H9 (cell line): ENCODE measurements around the gene FCGR3A. TPM values are rescaled to one million over a fixed set of nuclear protein-coding genes. Genes with fewer than 3 reads are reported as not detected.
"Not testable (repeated sequence)": the region's sequence is repeated elsewhere in the genome, so short reads cannot be mapped to it uniquely, and the experiment has no call there.

Experiments
- DNase-seq: peaks from one replicate; pipeline ENCODE4 v3.0.0-alpha.2; 2017
- H2AFZ ChIP-seq: one replicate; pipeline ENCODE4 v1.6.1; 2013; ENCODE audit warnings: mild to moderate bottlenecking, low read length, control low read depth, moderate library complexity
- H2AK5ac ChIP-seq: 2 replicates; pipeline ENCODE4 v1.6.1; 2013; ENCODE audit warnings: low read length, control low read depth, mixed read lengths; ENCODE audit not compliant: insufficient read length
- H2BK120ac ChIP-seq: one replicate; pipeline ENCODE4 v1.6.1; 2013; ENCODE audit warnings: low read depth, mild to moderate bottlenecking, low read length, control low read depth, inconsistent platforms; ENCODE audit not compliant: poor library complexity, severe bottlenecking
- H2BK12ac ChIP-seq: 2 replicates; pipeline ENCODE4 v1.6.1; 2013; ENCODE audit warnings: low read length, control low read depth, mixed read lengths, low read depth; ENCODE audit not compliant: insufficient read length
- H2BK15ac ChIP-seq: 2 replicates; pipeline ENCODE4 v1.6.1; 2013; ENCODE audit warnings: low read depth, low read length, control low read depth
- H2BK20ac ChIP-seq: one replicate; pipeline ENCODE4 v1.6.1; 2013; ENCODE audit warnings: low read depth, mild to moderate bottlenecking, low read length, control low read depth, inconsistent platforms; ENCODE audit not compliant: poor library complexity, severe bottlenecking
- H2BK5ac ChIP-seq: 2 replicates; pipeline ENCODE4 v1.6.1; 2013; ENCODE audit warnings: low read length, control low read depth, mixed read lengths; ENCODE audit not compliant: insufficient read length
- H3K14ac ChIP-seq: 2 replicates; pipeline ENCODE4 v1.6.1; 2013; ENCODE audit warnings: low read length, control low read depth; ENCODE audit not compliant: insufficient read depth
- H3K18ac ChIP-seq: 2 replicates; pipeline ENCODE4 v1.6.1; 2013; ENCODE audit warnings: low read depth, mild to moderate bottlenecking, mixed read lengths, low read length, control low read depth; ENCODE audit not compliant: insufficient read length
- H3K23ac ChIP-seq: 2 replicates; pipeline ENCODE4 v1.6.1; 2013; ENCODE audit warnings: low read length, control low read depth, mixed read lengths, low read depth; ENCODE audit not compliant: insufficient read length
- H3K23me2 ChIP-seq: 2 replicates; pipeline ENCODE4 v1.6.1; 2013; ENCODE audit warnings: low read depth, mild to moderate bottlenecking, mixed read lengths, low read length, control low read depth; ENCODE audit not compliant: insufficient read length, poor library complexity, severe bottlenecking
- H3K27ac ChIP-seq: 2 replicates; pipeline ENCODE4 v1.5.1; 2013; ENCODE audit warnings: low read length, control low read depth, mixed read lengths, low read depth; ENCODE audit not compliant: insufficient read length
- H3K27me3 ChIP-seq: 2 replicates; pipeline ENCODE4 v1.6.1; 2013; ENCODE audit warnings: low read length, control low read depth, inconsistent platforms; ENCODE audit not compliant: insufficient read depth
- H3K4ac ChIP-seq: 2 replicates; pipeline ENCODE4 v1.6.1; 2013; ENCODE audit warnings: low read depth, mild to moderate bottlenecking, control low read depth, inconsistent platforms, low read length, moderate library complexity
- H3K4me1 ChIP-seq: 2 replicates; pipeline ENCODE4 v1.6.1; 2013; ENCODE audit warnings: low read length, control low read depth, inconsistent platforms; ENCODE audit not compliant: insufficient read depth
- H3K4me2 ChIP-seq: 2 replicates; pipeline ENCODE4 v1.6.1; 2013; ENCODE audit warnings: low read length, control low read depth, mixed read lengths; ENCODE audit not compliant: insufficient read length, insufficient read depth
- H3K56ac ChIP-seq: 2 replicates; pipeline ENCODE4 v1.6.1; 2013; ENCODE audit warnings: low read depth, mild to moderate bottlenecking, mixed read lengths, low read length, control low read depth; ENCODE audit not compliant: insufficient read length
- H3K79me1 ChIP-seq: 2 replicates; pipeline ENCODE4 v1.6.1; 2013; ENCODE audit warnings: low read depth, mild to moderate bottlenecking, moderate library complexity, low read length, control low read depth, inconsistent platforms; ENCODE audit not compliant: insufficient read depth, poor library complexity, severe bottlenecking
- H3K79me2 ChIP-seq: 2 replicates; pipeline ENCODE4 v1.6.1; 2013; ENCODE audit warnings: low read length, control low read depth, inconsistent platforms; ENCODE audit not compliant: insufficient read depth
- H3K9ac ChIP-seq: 2 replicates; pipeline ENCODE4 v1.6.1; 2013; ENCODE audit warnings: low read length, control low read depth, mixed read lengths; ENCODE audit not compliant: insufficient read length; ENCODE audit errors: extremely low read depth
- H3K9me3 ChIP-seq: one replicate; pipeline ENCODE4 v1.6.1; 2013; ENCODE audit warnings: low read depth, low read length, inconsistent platforms; ENCODE audit not compliant: control insufficient read depth
- H3T11ph ChIP-seq: one replicate; pipeline ENCODE4 v1.6.1; 2013; ENCODE audit warnings: mild to moderate bottlenecking, low read length, control low read depth, inconsistent platforms
- H4K20me1 ChIP-seq: one replicate; pipeline ENCODE4 v1.6.1; 2013; ENCODE audit not compliant: control insufficient read depth, insufficient read length, insufficient read depth
- H4K5ac ChIP-seq: 2 replicates; pipeline ENCODE4 v1.6.1; 2013; ENCODE audit warnings: low read depth, mild to moderate bottlenecking, mixed read lengths, low read length, control low read depth; ENCODE audit not compliant: insufficient read length
- H4K8ac ChIP-seq: replicated peaks from 2 replicates; pipeline ENCODE4 v1.6.1; 2013; ENCODE audit warnings: low read length, control low read depth, mixed read lengths, low read depth; ENCODE audit not compliant: insufficient read length
- H4K91ac ChIP-seq: 2 replicates; pipeline ENCODE4 v1.6.1; 2013; ENCODE audit warnings: low read depth, mild to moderate bottlenecking, moderate library complexity, mixed read lengths, low read length, control low read depth; ENCODE audit not compliant: insufficient read length
- H3K27ac Mint-ChIP-seq, 3 experiments: 2 replicates in 2 of 3; 3 replicates in 1 of 3; pipeline ENCODE4 v1.8.0; 2020 to 2021; ENCODE audit warnings: mixed read lengths in 3 of 3, mild to moderate bottlenecking in 1 of 3, moderate library complexity in 1 of 3
- H3K27me3 Mint-ChIP-seq: 2 replicates; pipeline ENCODE4 v1.8.0; 2021; ENCODE audit warnings: low read depth, mild to moderate bottlenecking, moderate library complexity, mixed read lengths
- H3K36me3 Mint-ChIP-seq, 3 experiments: 2 replicates in 2 of 3; 3 replicates in 1 of 3; pipeline ENCODE4 v1.8.0; 2020 to 2021; ENCODE audit warnings: low read depth in 3 of 3, mixed read lengths in 3 of 3; ENCODE audit not compliant: insufficient read depth in 1 of 3
- H3K4me1 Mint-ChIP-seq, 2 experiments: 2 replicates each; pipeline ENCODE4 v1.8.0; 2020; ENCODE audit warnings: mixed read lengths in 2 of 2
- H3K4me3 Mint-ChIP-seq, 2 experiments: 2 replicates in 1 of 2; 3 replicates in 1 of 2; pipeline ENCODE4 v1.8.0; 2020 to 2021; ENCODE audit warnings: mild to moderate bottlenecking in 2 of 2, mixed read lengths in 2 of 2, moderate library complexity in 1 of 2
- H3K9me3 Mint-ChIP-seq, 2 experiments: 2 replicates in 1 of 2; 3 replicates in 1 of 2; pipeline ENCODE4 v1.8.0; 2020; ENCODE audit warnings: mild to moderate bottlenecking in 2 of 2, mixed read lengths in 2 of 2, moderate library complexity in 1 of 2
- WGBS: extraction: QIAGEN DNeasy Blood & Tissue Kit; methylation state at CpG from one replicate; pipeline ENCODE4 v1.1.7; 2013; ENCODE audit warnings: missing lambda C conversion rate, low lambda C conversion rate, mixed read lengths; ENCODE audit not compliant: insufficient read length; ENCODE audit errors: extremely low coverage; 5-methylcytosine and 5-hydroxymethylcytosine counted together
- total RNA-seq: library from RNA; stranded (reverse); gene quantifications from 2 replicates; pipeline ENCODE4 v1.2.1, GENCODE V29; 2021

FCGR3A gene
- total RNA-seq, 1 experiment from 2014 or later: not detected

DNA sequence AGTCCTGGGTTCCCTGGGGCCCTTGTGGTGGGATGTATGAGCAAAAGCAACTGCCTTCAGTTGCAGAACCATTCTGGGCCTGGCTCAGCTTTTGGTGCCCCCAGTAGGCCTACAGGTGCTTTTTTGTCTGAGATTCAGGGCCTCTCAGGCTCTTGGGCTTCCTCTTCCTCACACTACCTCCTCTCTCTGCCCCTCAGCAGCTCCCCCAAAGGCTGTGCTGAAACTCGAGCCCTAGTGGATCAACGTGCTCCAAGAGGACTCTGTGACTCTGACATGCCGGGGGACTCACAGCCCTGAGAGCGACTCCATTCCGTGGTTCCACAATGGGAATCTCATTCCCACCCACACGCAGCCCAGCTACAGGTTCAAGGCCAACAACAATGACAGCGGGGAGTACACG lies 39.7 kb upstream of the FCGR3A start:
- not testable (repeated sequence) for H4K20me1 ChIP-seq, H3K56ac ChIP-seq, H3K4me1 ChIP-seq, H2BK120ac ChIP-seq, H3K4me3 Mint-ChIP-seq, H3K4me2 ChIP-seq, H3K9me3 ChIP-seq, H3K27ac Mint-ChIP-seq, H3K14ac ChIP-seq, H3K23me2 ChIP-seq, H3T11ph ChIP-seq, H3K79me1 ChIP-seq, H3K18ac ChIP-seq, H2BK5ac ChIP-seq, H3K27me3 ChIP-seq, H3K27ac ChIP-seq, H4K91ac ChIP-seq, H4K5ac ChIP-seq, H3K9me3 Mint-ChIP-seq, H2AK5ac ChIP-seq, H2BK20ac ChIP-seq, H3K4ac ChIP-seq, H3K27me3 Mint-ChIP-seq, H3K79me2 ChIP-seq, H2BK15ac ChIP-seq, H2AFZ ChIP-seq, H4K8ac ChIP-seq, H3K23ac ChIP-seq, H2BK12ac ChIP-seq, H3K9ac ChIP-seq, H3K36me3 Mint-ChIP-seq
- peaks cover 10 to 11% of the 10 kb centered on the region in 2 experiments for H3K4me1 Mint-ChIP-seq
- WGBS: no CpG with 5 or more reads among the region's 8 CpGs
- DNase-seq: peak; percentile 38

DNA sequence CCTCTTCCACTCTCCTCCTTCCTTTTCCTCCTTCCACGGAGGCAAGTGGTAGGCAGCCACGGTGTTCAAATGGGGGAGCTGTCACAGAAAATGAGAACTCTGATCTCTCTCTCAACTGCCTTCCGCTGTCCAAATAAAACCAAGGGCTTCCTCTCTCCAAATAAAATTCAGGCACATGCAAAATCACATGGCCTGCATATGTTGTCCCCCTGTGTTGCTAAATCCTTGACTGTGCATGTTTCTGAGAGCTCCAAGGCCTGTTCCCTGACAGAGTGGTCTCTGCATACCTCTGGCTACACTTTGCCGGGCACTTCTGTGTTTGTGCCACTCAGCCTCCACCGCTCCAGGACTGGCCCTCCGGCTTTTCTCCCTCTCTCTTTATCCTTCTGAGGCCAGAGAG lies 39.0 kb upstream of the FCGR3A start:
- H3K4me1 Mint-ChIP-seq: peaks cover 10 to 11% of the 10 kb centered on the region in 2 experiments
- not testable (repeated sequence) for H4K8ac ChIP-seq, H3K79me2 ChIP-seq, H3K14ac ChIP-seq, H3K9me3 Mint-ChIP-seq, H3K9ac ChIP-seq, H3K4ac ChIP-seq, H3K27me3 Mint-ChIP-seq, H3K4me2 ChIP-seq, H4K20me1 ChIP-seq, H2BK5ac ChIP-seq, H2AFZ ChIP-seq, H4K5ac ChIP-seq, H3K4me3 Mint-ChIP-seq, H2BK20ac ChIP-seq, H3K18ac ChIP-seq, H3K23me2 ChIP-seq, H3K27ac Mint-ChIP-seq, H2BK15ac ChIP-seq, H3K9me3 ChIP-seq, H3K23ac ChIP-seq, H3K79me1 ChIP-seq, H3T11ph ChIP-seq, H3K36me3 Mint-ChIP-seq, H2BK12ac ChIP-seq, H3K56ac ChIP-seq, H4K91ac ChIP-seq, DNase-seq, H2AK5ac ChIP-seq, H3K27ac ChIP-seq, H2BK120ac ChIP-seq, H3K4me1 ChIP-seq, H3K27me3 ChIP-seq
- no CpG with 5 or more reads among the region's 6 CpGs for WGBS
